Smooth muscle cell (in vitro differentiated cells): Measurements from ENCODE around the gene PIK3AP1. TPM values are rescaled to one million over a fixed set of nuclear protein-coding genes. Genes with fewer than 3 reads are reported as not detected.

Experiments used
- DNase-seq: peaks from one replicate; lab custom pipeline; 2025; ENCODE audit not compliant: unreplicated experiment; lab: John Stamatoyannopoulos, UW
- H2AFZ ChIP-seq: fragments of 200-600 bp; sonication (generic); 2 replicates; pipeline ENCODE4 v1.6.0; 2016; ENCODE audit warnings: antibody characterized with exemption, low read depth, mild to moderate bottlenecking
- H3F3A ChIP-seq: fragments of 200-600 bp; sonication (generic); 2 replicates; pipeline ENCODE4 v1.6.0; 2017; ENCODE audit warnings: antibody characterized with exemption, low read depth
- H3K27ac ChIP-seq: fragments of 200-600 bp; sonication (generic); 2 replicates; pipeline ENCODE4 v1.5.1; 2016; ENCODE audit warnings: low read depth, mild to moderate bottlenecking
- H3K27me3 ChIP-seq: fragments of 200-600 bp; sonication (generic); 2 replicates; pipeline ENCODE4 v1.6.1; 2016; ENCODE audit warnings: low read depth, mild to moderate bottlenecking
- H3K36me3 ChIP-seq: fragments of 200-600 bp; sonication (generic); 2 replicates; pipeline ENCODE4 v1.5.1; 2016; ENCODE audit warnings: low read depth
- H3K4me1 ChIP-seq: fragments of 200-600 bp; sonication (generic); 2 replicates; pipeline ENCODE4 v1.5.1; 2016; ENCODE audit warnings: low read depth
- H3K4me2 ChIP-seq: fragments of 200-600 bp; sonication (generic); 2 replicates; pipeline ENCODE4 v1.6.0; 2016; ENCODE audit warnings: mild to moderate bottlenecking
- H3K4me3 ChIP-seq: fragments of 200-600 bp; sonication (generic); 2 replicates; pipeline ENCODE4 v1.5.1; 2016; ENCODE audit warnings: mild to moderate bottlenecking
- H3K79me2 ChIP-seq: fragments of 200-600 bp; sonication (generic); 2 replicates; pipeline ENCODE4 v1.6.0; 2016; ENCODE audit warnings: low read depth, mild to moderate bottlenecking
- H3K9ac ChIP-seq: fragments of 200-600 bp; sonication (generic); 2 replicates; pipeline ENCODE4 v1.6.0; 2016; ENCODE audit warnings: low read depth
- H3K9me3 ChIP-seq: fragments of 200-600 bp; sonication (generic); replicated peaks from 2 replicates; pipeline ENCODE4 v1.5.1; 2016; ENCODE audit warnings: low read depth
- H4K20me1 ChIP-seq: fragments of 200-600 bp; sonication (generic); 2 replicates; pipeline ENCODE4 v1.6.0; 2016; ENCODE audit warnings: low read depth
- WGBS: methylation state at CpG from one replicate; pipeline ENCODE4 v1.1.7; 2016; ENCODE audit warnings: low lambda C conversion rate; 5-methylcytosine and 5-hydroxymethylcytosine counted together
- polyA plus RNA-seq: library from polyadenylated mRNA; unstranded; fragments of >200 nt; fragmentation: Nextera tagmentation; extraction: Ambion mirVana; gene quantifications from 2 replicates; pipeline ENCODE4 v1.2.1, GENCODE V29; 2016
- total RNA-seq: library from RNA; depleted of rRNA; stranded (reverse); fragments of >200 nt; gene quantifications from 2 replicates; pipeline ENCODE4 v1.2.3, GENCODE V29; 2014
- TF ChIP-seq, protein P1 (sequence below): fragments of 200-600 bp; sonication (generic); IDR thresholded peaks from 2 replicates; pipeline ENCODE4 v1.5.1; 2017; ENCODE audit warnings: borderline replicate concordance, mild to moderate bottlenecking, antibody characterized with exemption; ENCODE audit not compliant: insufficient read depth, poor library complexity, severe bottlenecking

Gene PIK3AP1
- total and polyA plus RNA-seq, 2 experiments from 2014 or later = 1.2 TPM; not detected in 1

DNA sequence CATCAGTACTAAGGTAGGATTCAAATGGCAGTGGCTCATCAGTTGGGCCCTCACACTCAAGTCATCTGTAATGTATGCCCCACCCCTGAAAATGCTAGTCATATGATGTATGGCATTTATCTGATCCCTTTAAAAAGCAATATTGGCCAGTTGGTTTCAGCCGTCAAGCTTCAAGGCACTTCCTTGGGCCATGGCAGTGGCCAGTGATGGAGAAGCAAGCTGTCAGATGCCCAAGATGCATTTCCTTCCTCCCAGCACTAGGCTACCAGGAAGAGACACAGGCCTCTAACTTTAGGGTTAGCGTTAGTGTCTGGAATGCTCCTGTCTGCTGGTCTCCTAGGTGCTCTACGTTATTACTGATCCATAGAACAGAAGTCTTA, 64.1 kb downstream of the PIK3AP1 start:
- Histone ChIP-seq H3K79me2 (no peaks in the 10 kb centered on the region), H3K4me2 (no peak overlapping the region), H3K4me3 (no peak overlapping the region), H3K9ac (no peak overlapping the region), H3K9me3 (no peaks in the 10 kb centered on the region), H3K36me3 (no peaks in the 10 kb centered on the region), H2AFZ (no peak overlapping the region), H3K27me3 (no peaks in the 10 kb centered on the region), H3F3A (no peaks in the 10 kb centered on the region), H3K4me1 (no peaks in the 10 kb centered on the region), H4K20me1 (no peaks in the 10 kb centered on the region), H3K27ac (no peak overlapping the region)
- TF ChIP-seq, protein P1, sequence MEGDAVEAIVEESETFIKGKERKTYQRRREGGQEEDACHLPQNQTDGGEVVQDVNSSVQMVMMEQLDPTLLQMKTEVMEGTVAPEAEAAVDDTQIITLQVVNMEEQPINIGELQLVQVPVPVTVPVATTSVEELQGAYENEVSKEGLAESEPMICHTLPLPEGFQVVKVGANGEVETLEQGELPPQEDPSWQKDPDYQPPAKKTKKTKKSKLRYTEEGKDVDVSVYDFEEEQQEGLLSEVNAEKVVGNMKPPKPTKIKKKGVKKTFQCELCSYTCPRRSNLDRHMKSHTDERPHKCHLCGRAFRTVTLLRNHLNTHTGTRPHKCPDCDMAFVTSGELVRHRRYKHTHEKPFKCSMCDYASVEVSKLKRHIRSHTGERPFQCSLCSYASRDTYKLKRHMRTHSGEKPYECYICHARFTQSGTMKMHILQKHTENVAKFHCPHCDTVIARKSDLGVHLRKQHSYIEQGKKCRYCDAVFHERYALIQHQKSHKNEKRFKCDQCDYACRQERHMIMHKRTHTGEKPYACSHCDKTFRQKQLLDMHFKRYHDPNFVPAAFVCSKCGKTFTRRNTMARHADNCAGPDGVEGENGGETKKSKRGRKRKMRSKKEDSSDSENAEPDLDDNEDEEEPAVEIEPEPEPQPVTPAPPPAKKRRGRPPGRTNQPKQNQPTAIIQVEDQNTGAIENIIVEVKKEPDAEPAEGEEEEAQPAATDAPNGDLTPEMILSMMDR = no peak
- no peak for DNase-seq
- WGBS = 93% methylated on average over 3 of the region's 3 CpGs

DNA sequence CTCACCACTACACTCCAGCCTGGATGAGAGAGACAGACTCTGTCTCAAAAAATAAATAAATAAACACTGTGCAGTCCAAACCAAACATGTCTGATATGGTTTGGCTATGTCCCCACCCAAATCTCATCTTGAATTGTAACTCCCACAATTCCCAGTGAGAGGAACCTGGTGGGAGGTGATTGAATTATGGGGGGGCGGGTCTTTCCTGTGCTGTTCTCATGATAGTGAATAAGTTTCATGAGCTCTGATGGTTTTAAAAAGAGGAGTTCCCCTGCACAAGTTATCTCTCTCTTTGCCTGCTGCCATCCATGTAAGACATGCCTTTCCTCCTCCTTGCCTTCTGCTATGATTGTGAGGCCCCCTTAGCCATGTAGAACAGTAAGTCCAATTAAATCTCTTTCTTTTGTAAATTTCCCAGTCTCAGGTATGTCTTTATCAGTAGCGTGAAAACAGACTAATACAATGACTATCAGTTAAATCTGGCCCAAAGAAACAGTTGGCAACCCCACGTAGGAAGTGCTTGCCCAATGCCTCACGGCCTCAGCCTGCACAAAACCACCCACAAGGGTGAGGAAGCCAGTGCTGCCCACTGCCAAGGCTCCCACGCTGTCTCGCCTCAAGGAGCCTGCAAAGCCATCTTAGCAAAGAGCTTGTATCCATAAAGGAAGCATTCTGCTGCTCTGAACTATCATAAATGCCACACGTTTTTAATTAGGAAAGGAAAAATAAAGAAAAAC, 64.7 kb downstream of the PIK3AP1 start:
- WGBS = 91% methylated on average over 7 of the region's 7 CpGs
- Histone ChIP-seq H3K4me2 (no peak overlapping the region), H3K9ac (no peak overlapping the region), H2AFZ (no peak overlapping the region), H3K27me3 (no peaks in the 10 kb centered on the region), H3K9me3 (no peaks in the 10 kb centered on the region), H3K27ac (no peak overlapping the region), H3K4me3 (no peak overlapping the region), H3K79me2 (no peaks in the 10 kb centered on the region), H3K36me3 (no peaks in the 10 kb centered on the region), H4K20me1 (no peaks in the 10 kb centered on the region), H3F3A (no peaks in the 10 kb centered on the region), H3K4me1 (no peaks in the 10 kb centered on the region)
- TF ChIP-seq, protein P1 = no peak
- no peak for DNase-seq

DNA sequence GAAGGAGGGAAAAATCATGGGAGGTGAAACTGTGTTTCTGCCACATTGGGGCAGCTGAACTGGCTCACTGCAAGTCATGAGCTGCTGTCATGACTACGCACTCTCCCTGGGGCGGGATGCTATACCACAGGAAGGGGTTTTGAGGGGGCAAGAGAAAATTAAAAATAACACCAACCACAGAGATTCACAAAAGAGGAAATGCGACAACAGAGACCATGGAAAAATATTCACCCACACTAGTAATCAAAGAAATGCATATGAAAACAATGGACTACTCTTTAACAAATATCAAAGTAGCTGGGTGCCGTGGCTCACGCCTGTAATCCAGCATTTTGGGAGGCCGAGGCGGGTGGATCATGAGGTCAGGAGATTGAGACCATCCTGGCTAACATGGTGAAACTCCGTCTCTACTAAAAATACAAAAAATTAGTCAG, 68.3 kb downstream of the PIK3AP1 start:
- TF ChIP-seq, protein P1 = no peak

DNA sequence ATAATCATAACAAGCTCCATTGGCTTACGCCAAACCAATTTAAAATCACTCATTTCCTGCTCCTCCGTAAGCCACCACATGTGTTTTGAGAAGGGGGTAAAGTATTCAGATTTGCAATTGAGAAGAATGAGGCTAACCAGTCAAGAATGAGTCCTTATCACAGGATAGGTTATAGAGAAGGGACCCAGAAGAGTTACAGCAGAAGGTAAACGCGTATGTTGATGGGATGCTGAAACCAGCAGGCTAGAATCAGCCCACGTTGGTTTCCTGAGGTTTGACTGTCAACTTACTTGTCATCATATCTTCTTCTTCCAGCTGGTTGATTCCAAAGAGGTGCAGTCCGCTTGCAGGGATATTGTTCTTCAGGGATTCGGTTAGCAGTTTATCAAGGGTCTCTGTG, 69.4 kb downstream of the PIK3AP1 start:
- no peaks in the 10 kb centered on the region for H4K20me1 ChIP-seq
- WGBS = 89% methylated on average over 7 of the region's 7 CpGs
- no peak for DNase-seq
- H3K4me2 ChIP-seq = no peak overlapping the region
- H3K9ac ChIP-seq = no peak overlapping the region
- H3K4me1 ChIP-seq = no peaks in the 10 kb centered on the region
- H3F3A ChIP-seq = no peaks in the 10 kb centered on the region
- no peaks in the 10 kb centered on the region for H3K79me2 ChIP-seq
- H3K27ac ChIP-seq = no peak overlapping the region
- no peak overlapping the region for H3K4me3 ChIP-seq
- no peak overlapping the region for H2AFZ ChIP-seq
- no peaks in the 10 kb centered on the region for H3K36me3 ChIP-seq
- H3K9me3 ChIP-seq = no peaks in the 10 kb centered on the region
- TF ChIP-seq, protein P1 = no peak
- no peaks in the 10 kb centered on the region for H3K27me3 ChIP-seq

More for the DNA sequence above, 68.3 kb downstream of the PIK3AP1 start:
- H3K9ac ChIP-seq = no peak overlapping the region
- DNase-seq = no peak
- no peaks in the 10 kb centered on the region for H4K20me1 ChIP-seq
- no peak overlapping the region for H3K4me3 ChIP-seq
- no peaks in the 10 kb centered on the region for H3K27me3 ChIP-seq
- no peak overlapping the region for H3K27ac ChIP-seq
- no peaks in the 10 kb centered on the region for H3K79me2 ChIP-seq
- no peak overlapping the region for H3K4me2 ChIP-seq
- H3F3A ChIP-seq = no peaks in the 10 kb centered on the region
- H3K36me3 ChIP-seq = no peaks in the 10 kb centered on the region
- H3K4me1 ChIP-seq = no peaks in the 10 kb centered on the region
- WGBS = 95% methylated on average over 8 of the region's 8 CpGs
- no peaks in the 10 kb centered on the region for H3K9me3 ChIP-seq
- H2AFZ ChIP-seq = no peak overlapping the region
